RWPE2 (cell line): ENCODE data around the gene NAPG.
"Not testable (repeated sequence)": the region's sequence is repeated elsewhere in the genome, so short reads cannot be mapped to it uniquely, and the experiment has no call there.

Experiments
- ATAC-seq: fragments of 200-7000 bp; cut with Tn5 transposase; 3 replicates; pipeline ENCODE4 v1.9.1; 2021; ENCODE audit warnings: low read depth
- DNase-seq: peaks from one replicate; pipeline ENCODE4 v3.0.0-alpha.2; 2020; ENCODE audit warnings: low spot score
- H3K27ac ChIP-seq: fragments of 450-650 bp; 2 replicates; pipeline ENCODE4 v1.5.1; 2017; ENCODE audit warnings: mild to moderate bottlenecking; ENCODE audit not compliant: poor library complexity, severe bottlenecking
- H3K27me3 ChIP-seq: fragments of 250-450 bp; sonication (Bioruptor Pico); 2 replicates; pipeline ENCODE4 v1.5.1; 2021; ENCODE audit warnings: mild to moderate bottlenecking, moderate library complexity; ENCODE audit not compliant: insufficient read depth, poor library complexity, severe bottlenecking
- H3K36me3 ChIP-seq: fragments of 250-450 bp; sonication (Bioruptor Pico); 2 replicates; pipeline ENCODE4 v1.5.1; 2020; ENCODE audit warnings: low read depth, mild to moderate bottlenecking, moderate library complexity
- H3K4me1 ChIP-seq: fragments of 250-450 bp; sonication (Bioruptor Pico); 2 replicates; pipeline ENCODE4 v1.5.1; 2021; ENCODE audit warnings: mild to moderate bottlenecking, moderate library complexity; ENCODE audit not compliant: insufficient read depth, poor library complexity, severe bottlenecking
- H3K4me3 ChIP-seq: fragments of 250-450 bp; sonication (Bioruptor Pico); 2 replicates; pipeline ENCODE4 v1.5.1; 2021; ENCODE audit warnings: mild to moderate bottlenecking, moderate library complexity; ENCODE audit not compliant: severe bottlenecking
- H3K9me3 ChIP-seq: fragments of 250-450 bp; sonication (Bioruptor Pico); 2 replicates; pipeline ENCODE4 v1.5.1; 2021; ENCODE audit warnings: mild to moderate bottlenecking, moderate library complexity; ENCODE audit not compliant: severe bottlenecking
- CTCF ChIP-seq: fragments of 450-650 bp; IDR thresholded peaks from one replicate; pipeline ENCODE4 v1.5.1; 2017; ENCODE audit warnings: mild to moderate bottlenecking, moderate library complexity; ENCODE audit not compliant: poor library complexity, severe bottlenecking

The NAPG gene

GRCh38 chr18:10591896-10592295, 66.1 kb downstream of the NAPG start:
- no peaks in the 10 kb centered on the region for H3K36me3 ChIP-seq
- H3K27ac ChIP-seq, result no peak overlapping the region
- H3K9me3 ChIP-seq, result no peaks in the 10 kb centered on the region
- peaks cover 6% of the 10 kb centered on the region for H3K4me1 ChIP-seq
- ATAC-seq (no peak), DNase-seq (no peak)
- H3K4me3 ChIP-seq, result no peak overlapping the region
- no peak for TF ChIP-seq CTCF
- no peaks in the 10 kb centered on the region for H3K27me3 ChIP-seq

GRCh38 chr18:10593366-10594022, 67.7 kb downstream of the NAPG start:
- H3K27me3 ChIP-seq, H3K36me3 ChIP-seq, H3K27ac ChIP-seq, H3K9me3 ChIP-seq, H3K4me3 ChIP-seq, DNase-seq, ATAC-seq, H3K4me1 ChIP-seq: not testable (repeated sequence)

GRCh38 chr18:10595917-10596316, 70.1 kb downstream of the NAPG start:
- not testable (repeated sequence) for H3K4me1 ChIP-seq, H3K4me3 ChIP-seq, H3K27me3 ChIP-seq, H3K27ac ChIP-seq, DNase-seq, H3K36me3 ChIP-seq, H3K9me3 ChIP-seq
- ATAC-seq, result peak; percentile 38; the same call in 1 of the 3 replicates

GRCh38 chr18:10597695-10598094, 71.9 kb downstream of the NAPG start:
- not testable (repeated sequence) for H3K9me3 ChIP-seq, DNase-seq, ATAC-seq

GRCh38 chr18:10600701-10601100, 74.9 kb downstream of the NAPG start:
- H3K27me3 ChIP-seq, H3K27ac ChIP-seq, DNase-seq, H3K36me3 ChIP-seq, ATAC-seq, H3K4me3 ChIP-seq, H3K9me3 ChIP-seq, H3K4me1 ChIP-seq: not testable (repeated sequence)

More at GRCh38 chr18:10597695-10598094, 71.9 kb downstream of the NAPG start:
- not testable (repeated sequence) for H3K36me3 ChIP-seq, H3K4me3 ChIP-seq, H3K27ac ChIP-seq, H3K27me3 ChIP-seq, H3K4me1 ChIP-seq
